GM23248 (cell line): ENCODE data around the gene TBX22. TPM values are rescaled to one million over a fixed set of nuclear protein-coding genes. Genes with fewer than 3 reads are reported as not detected.
"Not testable (repeated sequence)": the region's sequence is repeated elsewhere in the genome, so short reads cannot be mapped to it uniquely, and the experiment has no call there.

ENCODE experiments used
- DNase-seq: peaks from one replicate; pipeline ENCODE4 v3.0.0-alpha.2; 2015
- H2AFZ ChIP-seq: fragments of 200-600 bp; sonication (generic); 2 replicates; pipeline ENCODE4 v1.6.1; 2016; ENCODE audit warnings: antibody characterized with exemption
- H3F3A ChIP-seq: fragments of 200-600 bp; sonication (generic); 2 replicates; pipeline ENCODE4 v1.6.1; 2016; ENCODE audit warnings: mild to moderate bottlenecking, antibody characterized with exemption, mixed run types; ENCODE audit not compliant: insufficient read depth
- H3K27ac ChIP-seq: fragments of 200-600 bp; sonication (generic); 2 replicates; pipeline ENCODE4 v1.5.1; 2016; ENCODE audit warnings: mild to moderate bottlenecking
- H3K27me3 ChIP-seq: fragments of 200-600 bp; sonication (generic); replicated peaks from 2 replicates; pipeline ENCODE4 v1.6.1; 2016; ENCODE audit warnings: mild to moderate bottlenecking; ENCODE audit not compliant: insufficient read depth
- H3K36me3 ChIP-seq: fragments of 200-600 bp; sonication (generic); 2 replicates; pipeline ENCODE4 v1.6.1; 2016; ENCODE audit warnings: low read depth, mild to moderate bottlenecking
- H3K4me1 ChIP-seq: fragments of 200-600 bp; sonication (generic); 2 replicates; pipeline ENCODE4 v1.6.1; 2016; ENCODE audit warnings: mild to moderate bottlenecking; ENCODE audit not compliant: insufficient read depth
- H3K4me2 ChIP-seq: fragments of 200-600 bp; sonication (generic); one replicate; pipeline ENCODE4 v1.6.1; 2016; ENCODE audit warnings: mild to moderate bottlenecking; ENCODE audit not compliant: unreplicated experiment
- H3K4me3 ChIP-seq: fragments of 200-600 bp; sonication (generic); 2 replicates; pipeline ENCODE4 v1.5.1; 2016; ENCODE audit warnings: mild to moderate bottlenecking
- H3K79me2 ChIP-seq: fragments of 200-600 bp; sonication (generic); 2 replicates; pipeline ENCODE4 v1.6.1; 2016; ENCODE audit warnings: mild to moderate bottlenecking; ENCODE audit not compliant: insufficient read depth
- H3K9ac ChIP-seq: fragments of 200-600 bp; sonication (generic); 2 replicates; pipeline ENCODE4 v1.6.1; 2016; ENCODE audit warnings: mild to moderate bottlenecking
- H3K9me2 ChIP-seq: fragments of 200-600 bp; sonication (generic); 2 replicates; pipeline ENCODE4 v1.6.1; 2016; ENCODE audit warnings: mixed run types, mild to moderate bottlenecking, moderate library complexity; ENCODE audit not compliant: insufficient read depth
- H3K9me3 ChIP-seq: fragments of 200-600 bp; sonication (generic); one replicate; pipeline ENCODE4 v1.6.1; 2017; ENCODE audit warnings: low read depth
- H4K20me1 ChIP-seq: fragments of 200-600 bp; sonication (generic); 2 replicates; pipeline ENCODE4 v1.6.0; 2016; ENCODE audit not compliant: insufficient read depth
- EZH2 ChIP-seq: fragments of 200-600 bp; sonication (generic); IDR thresholded peaks from 2 replicates; pipeline ENCODE4 v1.6.1; 2018; ENCODE audit warnings: antibody characterized with exemption, mild to moderate bottlenecking; ENCODE audit not compliant: insufficient read depth, poor library complexity, severe bottlenecking
- EZH2phosphoT487 ChIP-seq: fragments of 200-600 bp; sonication (generic); IDR thresholded peaks from 2 replicates; pipeline ENCODE4 v1.6.1; 2018; ENCODE audit warnings: antibody characterized with exemption, moderate library complexity, mild to moderate bottlenecking, low read depth; ENCODE audit not compliant: insufficient read depth
- WGBS, 2 experiments: methylation state at CpG; one replicate each; pipeline ENCODE4 v1.1.6; 2015 to 2017; ENCODE audit warnings: low lambda C conversion rate in 2 of 2, low coverage in 1 of 2; ENCODE audit errors: missing lambda C conversion rate in 2 of 2; 5-methylcytosine and 5-hydroxymethylcytosine counted together
- in situ Hi-C: fragments of 300-500 bp; cut with MboI; formaldehyde crosslinking; loops from 2 replicates; pipeline ENCODE4 v1.15.0; 2020
- polyA plus RNA-seq: library from polyadenylated mRNA; unstranded; fragments of >200 nt; fragmentation: Nextera tagmentation; extraction: Ambion mirVana; gene quantifications from 2 replicates; pipeline ENCODE4 v1.2.1, GENCODE V29; 2016
- total RNA-seq: library from RNA; depleted of rRNA; stranded (reverse); fragments of >200 nt; shearing (Covaris generic); gene quantifications from 2 replicates; pipeline ENCODE4 v1.2.3, GENCODE V29; 2014

The TBX22 gene
- total and polyA plus RNA-seq, 2 experiments from 2014 or later: not detected

- no peaks in the 10 kb centered on the region for H3K36me3 ChIP-seq
- no peaks in the 10 kb centered on the region for H3K27me3 ChIP-seq
- H3K79me2 ChIP-seq: no peaks in the 10 kb centered on the region
- H2AFZ ChIP-seq: no peak overlapping the region
- WGBS, 2 experiments: 6 to 8% methylated on average over 3 of the region's 3 CpGs
- H3K27ac ChIP-seq: no peak overlapping the region
- no peaks in the 10 kb centered on the region for H3F3A ChIP-seq
- no peaks in the 10 kb centered on the region for H3K9me3 ChIP-seq
- TF ChIP-seq EZH2: no peak
- no peak for TF ChIP-seq EZH2phosphoT487
- no peaks in the 10 kb centered on the region for H4K20me1 ChIP-seq
- no peak overlapping the region for H3K4me3 ChIP-seq
- H3K9ac ChIP-seq: no peak overlapping the region
- in situ Hi-C loops: no loop called here
- no peak for DNase-seq
- H3K4me1 ChIP-seq: no peaks in the 10 kb centered on the region
- H3K9me2 ChIP-seq: no peaks in the 10 kb centered on the region
- no peak overlapping the region for H3K4me2 ChIP-seq
Observed at GRCh38 chrX:80016182-80016581, 1.6 kb downstream of the TBX22 start.

- Histone ChIP-seq H3K4me2 (no peak overlapping the region), H3K27me3 (no peaks in the 10 kb centered on the region), H3K9me3 (no peaks in the 10 kb centered on the region), H3K4me3 (no peak overlapping the region), H3K9me2 (no peaks in the 10 kb centered on the region), H3K79me2 (no peaks in the 10 kb centered on the region), H4K20me1 (no peaks in the 10 kb centered on the region), H2AFZ (no peak overlapping the region), H3K27ac (no peak overlapping the region), H3F3A (no peaks in the 10 kb centered on the region), H3K9ac (no peak overlapping the region), H3K36me3 (no peaks in the 10 kb centered on the region), H3K4me1 (no peaks in the 10 kb centered on the region)
- DNase-seq: no peak
- 9 to 20% methylated on average over 4 of the region's 4 CpGs for whole genome bisulfite sequencing, 2 experiments
- TF ChIP-seq EZH2phosphoT487: no peak
- TF ChIP-seq EZH2: no peak
- in situ Hi-C loops: no loop called here
Observed at GRCh38 chrX:80021621-80022020, 7.1 kb downstream of the TBX22 start.

- no peak overlapping the region for H3K4me2 ChIP-seq
- H3K4me3 ChIP-seq: no peak overlapping the region
- no peak overlapping the region for H3K9ac ChIP-seq
- 4 to 9% methylated on average over 15 to 32 of the region's 35 CpGs for WGBS, 2 experiments
- no peaks in the 10 kb centered on the region for H3F3A ChIP-seq
- no peak for TF ChIP-seq EZH2phosphoT487
- no peak for TF ChIP-seq EZH2
- H3K9me2 ChIP-seq: no peaks in the 10 kb centered on the region
- in situ Hi-C loops: no loop called here
- H3K4me1 ChIP-seq: no peaks in the 10 kb centered on the region
- no peaks in the 10 kb centered on the region for H3K9me3 ChIP-seq
- H2AFZ ChIP-seq: no peak overlapping the region
- no peak for DNase-seq
- no peaks in the 10 kb centered on the region for H3K27me3 ChIP-seq
- H3K36me3 ChIP-seq: no peaks in the 10 kb centered on the region
- H3K27ac ChIP-seq: no peak overlapping the region
- H3K79me2 ChIP-seq: no peaks in the 10 kb centered on the region
- no peaks in the 10 kb centered on the region for H4K20me1 ChIP-seq
Observed at GRCh38 chrX:80022363-80023031, 7.9 kb downstream of the TBX22 start.

GRCh38 chrX:80026116-80026515, 11.6 kb downstream of the TBX22 start:
- H3F3A ChIP-seq: no peaks in the 10 kb centered on the region
- H3K9me3 ChIP-seq: no peaks in the 10 kb centered on the region
- no peak overlapping the region for H3K4me2 ChIP-seq
- no peaks in the 10 kb centered on the region for H3K9me2 ChIP-seq
- no peaks in the 10 kb centered on the region for H3K4me1 ChIP-seq
- TF ChIP-seq EZH2phosphoT487: no peak
- TF ChIP-seq EZH2: no peak
- no peaks in the 10 kb centered on the region for H4K20me1 ChIP-seq
- H3K27me3 ChIP-seq: no peaks in the 10 kb centered on the region
- no peaks in the 10 kb centered on the region for H3K36me3 ChIP-seq
- DNase-seq: no peak
- no peak overlapping the region for H2AFZ ChIP-seq
- H3K27ac ChIP-seq: no peak overlapping the region
- in situ Hi-C loops: no loop called here
- H3K9ac ChIP-seq: no peak overlapping the region
- WGBS, 2 experiments: 35 to 44% methylated on average over 3 of the region's 3 CpGs
- H3K4me3 ChIP-seq: no peak overlapping the region
- no peaks in the 10 kb centered on the region for H3K79me2 ChIP-seq

- H3K4me1 ChIP-seq, H3K9me2 ChIP-seq, in situ Hi-C loops, H3K4me3 ChIP-seq, DNase-seq, H2AFZ ChIP-seq, H3K9me3 ChIP-seq, H3K9ac ChIP-seq, H3F3A ChIP-seq, H4K20me1 ChIP-seq, H3K36me3 ChIP-seq, H3K27ac ChIP-seq, H3K79me2 ChIP-seq, H3K27me3 ChIP-seq, H3K4me2 ChIP-seq: not testable (repeated sequence)
- WGBS, 2 experiments: 12 to 18% methylated on average over 4 to 6 of the region's 6 CpGs
Observed at GRCh38 chrX:80066156-80066555, 51.6 kb downstream of the TBX22 start.

GRCh38 chrX:80075625-80076024, 61.1 kb downstream of the TBX22 start:
- in situ Hi-C loops: not testable (repeated sequence)

More at GRCh38 chrX:80075625-80076024, 61.1 kb downstream of the TBX22 start:
- not testable (repeated sequence) for H3K79me2 ChIP-seq, H3K36me3 ChIP-seq, H3K27me3 ChIP-seq, H3K27ac ChIP-seq, H3K9me2 ChIP-seq, H4K20me1 ChIP-seq, H3K4me3 ChIP-seq, H3K4me1 ChIP-seq, DNase-seq, H2AFZ ChIP-seq, H3K4me2 ChIP-seq, H3F3A ChIP-seq, H3K9me3 ChIP-seq, H3K9ac ChIP-seq
- 23% methylated on average over 1 of the region's 1 CpG; no CpG with 5 or more reads in 1 of the 2 experiments for WGBS, 2 experiments
